Breast epithelium (tissue), 4 donors: ENCODE results near the gene FHAD1. TPM values are rescaled to one million over a fixed set of nuclear protein-coding genes. Genes with fewer than 3 reads are reported as not detected.
A peak's percentile ranks its signal among the peaks of the same experiment; 100 is the strongest.

Source experiments
- DNase-seq, 2 donors: peaks; one replicate each; pipeline ENCODE4 v3.0.0-alpha.2; 2019; ENCODE audit warnings: low spot score in 2 of 2
- H3K27ac ChIP-seq, 2 donors: fragments of 200-600 bp; sonication (generic) in 1 of 2; one replicate each; pipeline ENCODE4 v1.5.1; 2016 to 2019; ENCODE audit warnings: mild to moderate bottlenecking in 1 of 2
- H3K27me3 ChIP-seq, 2 donors: fragments of 200-600 bp; sonication (generic) in 1 of 2; one replicate each; pipeline versions ENCODE4 v1.5.1 to v1.6.0; 2017 to 2019; ENCODE audit warnings: control low read depth in 1 of 2, mild to moderate bottlenecking in 1 of 2
- H3K36me3 ChIP-seq: fragments of 200-600 bp; one replicate; pipeline ENCODE4 v1.5.1; 2019
- H3K4me1 ChIP-seq, 2 donors: fragments of 200-600 bp; sonication (generic); one replicate each; pipeline ENCODE4 v1.5.1; 2016 to 2019; ENCODE audit warnings: control low read depth in 1 of 2
- H3K4me3 ChIP-seq, 3 donors: fragments of 200-600 bp; sonication (generic); 1 replicate in 2 of 3; 2 replicates in 1 of 3; pipeline ENCODE4 v1.5.1; 2016 to 2019; ENCODE audit warnings: mild to moderate bottlenecking in 3 of 3, moderate library complexity in 2 of 3
- H3K9me3 ChIP-seq, 2 donors: fragments of 200-600 bp; sonication (generic) in 1 of 2; one replicate each; pipeline ENCODE4 v1.5.1; 2016 to 2019; ENCODE audit warnings: control low read depth in 1 of 2
- CTCF ChIP-seq, 3 donors: fragments of 450-650 bp; IDR thresholded peaks; one replicate each; pipeline ENCODE4 v1.5.1; 2016 to 2017; ENCODE audit warnings: antibody characterized with exemption in 3 of 3, mild to moderate bottlenecking in 3 of 3, moderate library complexity in 3 of 3
- POLR2A ChIP-seq: fragments of 450-650 bp; IDR thresholded peaks from one replicate; pipeline ENCODE4 v1.6.1; 2016; ENCODE audit warnings: antibody characterized with exemption, mild to moderate bottlenecking, moderate library complexity
- POLR2AphosphoS5 ChIP-seq, 3 donors: sonication (generic); formaldehyde crosslinking; IDR thresholded peaks; one replicate each; pipeline ENCODE4 v1.6.1; 2017; ENCODE audit warnings: antibody characterized with exemption in 3 of 3
- intact Hi-C: fragments of 100-400 bp; cut with DNase I; formaldehyde crosslinking; loops from one replicate; pipeline ENCODE4 v1.15.1; 2023; ENCODE audit warnings: low total_unique reads
- total RNA-seq, 3 donors: library from RNA; depleted of rRNA; stranded (reverse); fragments of >200 nt; gene quantifications; one replicate each; pipeline ENCODE4 v1.1.0, GENCODE V29; 2016

Gene FHAD1
- total RNA-seq, 3 donors from 2014 or later, result 1.0 to 2.3 TPM; not detected in 1

- H3K9me3 ChIP-seq, result peaks cover 6 to 11% of the 10 kb centered on the region in 2 donors
- H3K36me3 ChIP-seq, result no peaks in the 10 kb centered on the region
- TF ChIP-seq CTCF (IDR thresholded peaks at IDR 0.05), result no peak
- no peak for TF ChIP-seq POLR2AphosphoS5 (IDR thresholded peaks at IDR 0.05)
- no peak for TF ChIP-seq POLR2A
- no peaks in the 10 kb centered on the region for H3K27me3 ChIP-seq
- no peak for DNase-seq
- no peaks in the 10 kb centered on the region for H3K4me1 ChIP-seq
- H3K27ac ChIP-seq, result no peak overlapping the region
- no peak overlapping the region for H3K4me3 ChIP-seq
- intact Hi-C loops, result no loop called here
These were observed 155.9 kb downstream of the FHAD1 start for GRCh38 chr1:15402809-15403450.

- H3K36me3 ChIP-seq, result no peaks in the 10 kb centered on the region
These were observed 157.0 kb downstream of the FHAD1 start for GRCh38 chr1:15403962-15404580.

GRCh38 chr1:15405106-15405850 is 158.3 kb downstream of the FHAD1 start:
- Histone ChIP-seq H3K27me3 (no peaks in the 10 kb centered on the region), H3K4me3 (no peak overlapping the region), H3K36me3 (no peaks in the 10 kb centered on the region), H3K9me3 (no peaks in the 10 kb centered on the region), H3K4me1 (no peaks in the 10 kb centered on the region), H3K27ac (no peak overlapping the region)
- DNase-seq, result no peak
- intact Hi-C loops, result no loop called here
- TF ChIP-seq POLR2A (no peak), CTCF (IDR thresholded peaks at IDR 0.05) (no peak), POLR2AphosphoS5 (IDR thresholded peaks at IDR 0.05) (no peak)

More at GRCh38 chr1:15403962-15404580, 157.0 kb downstream of the FHAD1 start:
- H3K27me3 ChIP-seq, result no peaks in the 10 kb centered on the region
- TF ChIP-seq POLR2AphosphoS5 (IDR thresholded peaks at IDR 0.05) (no peak), POLR2A (no peak), CTCF (IDR thresholded peaks at IDR 0.05) (no peak)
- no peak overlapping the region for H3K27ac ChIP-seq
- H3K4me1 ChIP-seq, result no peaks in the 10 kb centered on the region
- H3K4me3 ChIP-seq, result no peak overlapping the region
- peaks cover 6 to 11% of the 10 kb centered on the region in 2 donors for H3K9me3 ChIP-seq
- DNase-seq, result no peak
- intact Hi-C loops, result no loop called here

GRCh38 chr1:15406614-15407559 is 159.9 kb downstream of the FHAD1 start:
- intact Hi-C loops, result no loop called here
- Histone ChIP-seq H3K4me3 (no peak overlapping the region), H3K4me1 (peaks cover 0 to 4% of the 10 kb centered on the region in 2 donors), H3K9me3 (no peaks in the 10 kb centered on the region), H3K27ac (peak overlapping the region; percentile 38 to 45), H3K27me3 (no peaks in the 10 kb centered on the region), H3K36me3 (no peaks in the 10 kb centered on the region)
- peak in 1 of 3 donors; percentile 16 for TF ChIP-seq POLR2AphosphoS5 (IDR thresholded peaks at IDR 0.05)
- TF ChIP-seq POLR2A, result no peak
- DNase-seq, result no peak

GRCh38 chr1:15407580-15407979 is 160.6 kb downstream of the FHAD1 start:
- Histone ChIP-seq H3K4me3 (no peak overlapping the region), H3K27ac (peak overlapping the region; percentile 38 to 45), H3K27me3 (no peaks in the 10 kb centered on the region), H3K36me3 (no peaks in the 10 kb centered on the region), H3K4me1 (peaks cover 0 to 4% of the 10 kb centered on the region in 2 donors), H3K9me3 (no peaks in the 10 kb centered on the region)
- TF ChIP-seq POLR2AphosphoS5 (IDR thresholded peaks at IDR 0.05) (no peak), POLR2A (no peak), CTCF (IDR thresholded peaks at IDR 0.05) (no peak)
- no peak for DNase-seq
- intact Hi-C loops, result no loop called here
